Lung (tissue), 12 donors: Measurements from ENCODE around the gene NEO1. TPM values are rescaled to one million over a fixed set of nuclear protein-coding genes. Genes with fewer than 3 reads are reported as not detected.

Experiments used
- ATAC-seq: fragments of 200-7000 bp; cut with Tn5 transposase; one replicate; pipeline ENCODE4 v1.9.1; 2020; ENCODE audit warnings: moderate number of reproducible peaks; ENCODE audit not compliant: insufficient read depth, low FRiP score
- DNase-seq, 3 donors: peaks; one replicate each; pipeline ENCODE4 v3.0.0-alpha.2; 2013 to 2017
- H3K27ac ChIP-seq, 2 donors: one replicate each; pipeline ENCODE4 v1.5.1; 2013; ENCODE audit warnings: mild to moderate bottlenecking in 2 of 2, moderate library complexity in 2 of 2, control low read depth in 1 of 2, inconsistent platforms in 1 of 2, low read depth in 1 of 2, low read length in 1 of 2
- H3K27me3 ChIP-seq, 3 donors: one replicate each; pipeline ENCODE4 v1.5.1; 2013; ENCODE audit warnings: low read length in 2 of 3; ENCODE audit not compliant: control insufficient read depth in 3 of 3, insufficient read depth in 3 of 3
- H3K36me3 ChIP-seq, 4 donors: one replicate each; pipeline ENCODE4 v1.5.1; 2013; ENCODE audit warnings: low read length in 4 of 4, mild to moderate bottlenecking in 1 of 4, moderate library complexity in 1 of 4; ENCODE audit not compliant: control insufficient read depth in 4 of 4, insufficient read depth in 4 of 4
- H3K4me1 ChIP-seq, 5 donors: one replicate each; pipeline ENCODE4 v1.5.1; 2013; ENCODE audit warnings: low read length in 5 of 5, mild to moderate bottlenecking in 2 of 5, moderate library complexity in 1 of 5; ENCODE audit not compliant: control insufficient read depth in 5 of 5, insufficient read depth in 5 of 5
- H3K4me3 ChIP-seq: one replicate; pipeline ENCODE4 v1.5.1; 2013; ENCODE audit warnings: mild to moderate bottlenecking, control low read depth, moderate library complexity
- H3K9ac ChIP-seq, 2 donors: one replicate each; pipeline ENCODE4 v1.5.1; 2013; ENCODE audit warnings: low read length in 2 of 2, control low read depth in 1 of 2; ENCODE audit not compliant: insufficient read depth in 1 of 2
- H3K9me3 ChIP-seq, 4 donors: one replicate each; pipeline ENCODE4 v1.5.1; 2013; ENCODE audit warnings: low read length in 3 of 4, mild to moderate bottlenecking in 1 of 4, moderate library complexity in 1 of 4; ENCODE audit not compliant: control insufficient read depth in 4 of 4, insufficient read depth in 3 of 4
- CTCF ChIP-seq: IDR thresholded peaks from 2 replicates; pipeline ENCODE4 v1.5.1; 2012; ENCODE audit warnings: mild to moderate bottlenecking; ENCODE audit errors: control extremely low read depth, extremely low read depth
- WGBS, 2 donors: extraction: QIAGEN DNeasy Blood & Tissue Kit; methylation state at CpG; one replicate each; pipeline ENCODE4 v1.1.7; 2013; 5-methylcytosine and 5-hydroxymethylcytosine counted together
- polyA plus RNA-seq, 2 donors: library from polyadenylated mRNA; stranded (reverse); fragments of 200-250 nt; gene quantifications; one replicate each; pipeline ENCODE4 v1.2.1, GENCODE V29; 2013
- total RNA-seq, 2 donors: library from RNA; depleted of rRNA in 1 of 2; stranded (reverse); fragments of >200 nt in 1 of 2; gene quantifications; one replicate each; pipeline ENCODE4 v1.2.1, GENCODE V29; 2014 to 2021
- donor health status: control.
- donor health status: control.
- donor health status: Bipolar disorder and iron deficiency.
- donor health status: healthy.
- donor health status: DM: yes; HTN: yes; CAD: no.

Gene NEO1
- total and polyA plus RNA-seq, 4 donors, result 6.9 to 70.8 (median 16.5) TPM

DNA sequence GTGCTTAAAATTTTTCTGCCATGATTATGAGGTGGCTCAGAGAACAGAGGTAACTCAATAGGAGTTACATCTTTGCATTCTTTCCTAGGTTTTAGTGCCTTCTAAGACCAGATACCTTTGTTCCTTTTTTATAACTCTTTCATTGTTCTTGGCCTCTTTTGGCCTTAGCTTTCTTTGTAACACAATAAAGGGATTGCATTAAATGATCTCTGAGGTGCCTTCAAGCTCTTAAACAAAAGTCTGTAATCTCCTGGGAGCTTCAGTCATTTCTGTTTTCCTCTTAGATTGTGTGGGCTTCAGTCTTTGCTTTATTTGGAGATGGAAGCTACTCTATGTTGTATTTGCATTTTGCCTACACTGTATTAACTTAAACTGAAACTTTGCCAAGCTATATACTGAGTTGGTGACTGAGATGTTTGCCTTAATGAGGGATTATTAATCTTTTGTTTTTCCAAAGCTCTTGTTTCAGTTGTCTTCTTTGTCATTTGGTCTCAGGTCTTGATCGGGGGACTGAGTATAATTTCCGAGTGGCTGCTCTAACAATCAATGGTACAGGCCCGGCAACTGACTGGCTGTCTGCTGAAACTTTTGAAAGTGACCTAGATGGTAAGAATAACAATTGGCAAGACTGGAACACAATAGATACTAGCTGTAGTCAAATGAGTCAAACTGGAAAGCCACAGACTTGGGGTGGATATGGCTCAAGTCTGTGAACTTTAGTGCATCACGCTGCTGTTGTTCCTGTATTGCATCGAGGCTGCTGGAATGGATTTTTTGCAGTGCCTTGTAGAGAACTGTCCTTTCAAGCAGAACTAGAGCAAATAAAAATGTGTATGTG, 206.2 kb downstream of the NEO1 start:
- TF ChIP-seq CTCF, result no peak
- ATAC-seq, result no peak
- no peaks in the 10 kb centered on the region for H3K9me3 ChIP-seq
- no peak for DNase-seq
- no peaks in the 10 kb centered on the region for H3K27me3 ChIP-seq
- no peak overlapping the region for H3K9ac ChIP-seq
- no peak overlapping the region for H3K27ac ChIP-seq
- H3K36me3 ChIP-seq, result peaks cover 10 to 54% (median 12%) of the 10 kb centered on the region in 4 donors
- 93 to 96% methylated on average over 5 of the region's 5 CpGs for WGBS, 2 donors
- H3K4me1 ChIP-seq, result no peaks in the 10 kb centered on the region
- H3K4me3 ChIP-seq, result no peak overlapping the region

DNA sequence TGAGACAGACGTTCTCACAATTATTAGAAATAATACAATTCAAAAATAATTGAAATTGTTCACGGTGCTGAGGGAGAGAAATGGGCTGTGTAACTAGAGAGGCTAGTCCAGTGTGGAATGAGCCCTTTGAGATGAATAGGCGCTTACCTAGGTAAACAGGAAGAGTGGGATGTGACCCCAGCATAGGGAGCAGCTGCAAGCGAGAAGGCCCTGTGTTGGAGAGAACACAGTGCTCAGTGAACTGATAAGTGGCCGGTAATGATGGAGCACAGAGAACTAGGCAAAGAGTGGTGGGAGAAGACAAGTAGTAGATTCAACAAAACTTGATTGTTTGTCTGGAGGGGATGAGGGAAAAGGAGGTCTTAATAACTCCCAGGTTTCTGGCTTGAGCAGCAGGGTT, 212.6 kb downstream of the NEO1 start:
- WGBS, 2 donors, result 89% methylated on average over 5 of the region's 5 CpGs
- peaks cover 0 to 27% (median 8%) of the 10 kb centered on the region in 4 donors for H3K36me3 ChIP-seq

GRCh38 chr15:73265536-73266153, 213.4 kb downstream of the NEO1 start:
- Histone ChIP-seq H3K9me3 (no peaks in the 10 kb centered on the region), H3K27me3 (no peaks in the 10 kb centered on the region), H3K4me1 (no peaks in the 10 kb centered on the region), H3K36me3 (peaks cover 0 to 27% (median 10%) of the 10 kb centered on the region in 4 donors), H3K4me3 (no peak overlapping the region), H3K9ac (no peak overlapping the region), H3K27ac (no peak overlapping the region)
- DNase-seq, result peak; percentile 61 to 64 (median 61)
- ATAC-seq, result no peak
- 62 to 69% methylated on average over 4 of the region's 4 CpGs for WGBS, 2 donors
- TF ChIP-seq CTCF, result peak; percentile 29

More for the DNA sequence above, 212.6 kb downstream of the NEO1 start:
- Histone ChIP-seq H3K4me1 (no peaks in the 10 kb centered on the region), H3K9me3 (no peaks in the 10 kb centered on the region), H3K4me3 (no peak overlapping the region), H3K27me3 (no peaks in the 10 kb centered on the region), H3K9ac (no peak overlapping the region), H3K27ac (no peak overlapping the region)
- ATAC-seq, result no peak
- DNase-seq, result no peak
- no peak for TF ChIP-seq CTCF
